Measurements from ENCODE around the gene ARID3B. TPM values are rescaled to one million over a fixed set of nuclear protein-coding genes. Genes with fewer than 3 reads are reported as not detected.

Gene ARID3B
- total RNA-seq, 1 experiment from 2014 or later = 8.1 TPM

DNA sequence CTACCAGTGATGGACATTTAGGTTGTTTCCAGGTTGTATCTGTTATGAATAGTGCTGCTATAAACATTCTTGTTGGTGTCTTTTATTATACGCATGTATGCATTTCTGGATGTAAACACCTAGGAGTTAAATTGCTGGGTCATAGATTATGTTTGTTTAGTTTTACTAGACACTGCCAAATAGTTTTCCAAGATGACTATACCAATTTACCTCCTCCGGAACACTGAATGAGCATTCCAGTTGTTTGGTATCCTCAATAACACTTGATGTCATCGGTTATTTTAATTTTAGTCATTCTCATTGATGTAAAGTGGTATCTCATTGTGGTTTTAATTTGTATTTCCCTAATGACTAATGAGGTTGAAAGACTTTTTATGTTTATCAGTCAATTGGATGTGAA lies 36.6 kb upstream of the ARID3B start:
- H3K9me2 ChIP-seq (ENCODE audit: insufficient read depth) = no peaks in the 10 kb centered on the region
- H3K9me3 ChIP-seq (ENCODE audit: control insufficient read depth in 1 of 2, insufficient read depth in 1 of 2, low read depth in 1 of 2, low read length in 2 of 2) = no peaks in the 10 kb centered on the region
- no peak overlapping the region for H2AFZ ChIP-seq (ENCODE audit: low read depth, low read length, poor library complexity, severe bottlenecking)
- RAD21 ChIA-PET (ENCODE audit: low non-redundant PET in 1 of 2, low total read pairs in 2 of 2, uncharacterized antibody in 2 of 2, unreplicated experiment in 2 of 2) = no interaction called here
- no TSS peak for BruUV-seq (replicated peaks)
- ATAC-seq = no peak
- no peak overlapping the region for H3K27ac ChIP-seq (ENCODE audit: low read depth, low read length)
- POLR2A ChIA-PET = no interaction called here
- no peak for TF ChIP-seq SP1 (IDR thresholded peaks at IDR 0.05; ENCODE audit: low read depth)
- no peak for TF ChIP-seq TCF7L2 (IDR thresholded peaks at IDR 0.05; ENCODE audit: borderline replicate concordance, extremely low read depth, insufficient read depth, insufficient read length)
- TF ChIP-seq CBX3 (IDR thresholded peaks at IDR 0.05; ENCODE audit: low read depth) = no peak
- TF ChIP-seq EZH2 (IDR thresholded peaks at IDR 0.05) = no peak
- no peak for TF ChIP-seq EZH2phosphoT487 (IDR thresholded peaks at IDR 0.05; ENCODE audit: borderline replicate concordance)
- TF ChIP-seq ZNF274 (IDR thresholded peaks at IDR 0.05; ENCODE audit: low read depth, low read length) = no peak
- TF ChIP-seq EGR1 (IDR thresholded peaks at IDR 0.05; ENCODE audit: low read depth) = no peak
- no peak for TF ChIP-seq RAD21 (IDR thresholded peaks at IDR 0.05; ENCODE audit: low read depth)
- TF ChIP-seq ZFX (IDR thresholded peaks at IDR 0.05) = no peak
- TF ChIP-seq, protein P1, sequence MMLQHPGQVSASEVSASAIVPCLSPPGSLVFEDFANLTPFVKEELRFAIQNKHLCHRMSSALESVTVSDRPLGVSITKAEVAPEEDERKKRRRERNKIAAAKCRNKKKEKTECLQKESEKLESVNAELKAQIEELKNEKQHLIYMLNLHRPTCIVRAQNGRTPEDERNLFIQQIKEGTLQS (IDR thresholded peaks at IDR 0.05) = no peak
- TF ChIP-seq, protein P2, sequence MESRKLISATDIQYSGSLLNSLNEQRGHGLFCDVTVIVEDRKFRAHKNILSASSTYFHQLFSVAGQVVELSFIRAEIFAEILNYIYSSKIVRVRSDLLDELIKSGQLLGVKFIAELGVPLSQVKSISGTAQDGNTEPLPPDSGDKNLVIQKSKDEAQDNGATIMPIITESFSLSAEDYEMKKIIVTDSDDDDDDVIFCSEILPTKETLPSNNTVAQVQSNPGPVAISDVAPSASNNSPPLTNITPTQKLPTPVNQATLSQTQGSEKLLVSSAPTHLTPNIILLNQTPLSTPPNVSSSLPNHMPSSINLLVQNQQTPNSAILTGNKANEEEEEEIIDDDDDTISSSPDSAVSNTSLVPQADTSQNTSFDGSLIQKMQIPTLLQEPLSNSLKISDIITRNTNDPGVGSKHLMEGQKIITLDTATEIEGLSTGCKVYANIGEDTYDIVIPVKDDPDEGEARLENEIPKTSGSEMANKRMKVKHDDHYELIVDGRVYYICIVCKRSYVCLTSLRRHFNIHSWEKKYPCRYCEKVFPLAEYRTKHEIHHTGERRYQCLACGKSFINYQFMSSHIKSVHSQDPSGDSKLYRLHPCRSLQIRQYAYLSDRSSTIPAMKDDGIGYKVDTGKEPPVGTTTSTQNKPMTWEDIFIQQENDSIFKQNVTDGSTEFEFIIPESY (IDR thresholded peaks at IDR 0.05; ENCODE audit: extremely low read depth, insufficient replicate concordance, low read length) = no peak
- no peak for TF ChIP-seq SRF (IDR thresholded peaks at IDR 0.05; ENCODE audit: low read depth)
- no peak for TF ChIP-seq JUND (IDR thresholded peaks at IDR 0.05)
- no peak for TF ChIP-seq SIN3A (IDR thresholded peaks at IDR 0.05; ENCODE audit: low read depth)
- TF ChIP-seq POLR2AphosphoS5 (IDR thresholded peaks at IDR 0.05; ENCODE audit: low read depth, low read length) = no peak
- TF ChIP-seq FOSL1 (IDR thresholded peaks at IDR 0.05; ENCODE audit: low read depth) = no peak
- H3K4me3 ChIP-seq (replicated peaks in 1 of 2; ENCODE audit: low read depth in 1 of 2, low read length in 2 of 2) = no peak overlapping the region
- no peaks in the 10 kb centered on the region for H4K20me1 ChIP-seq (ENCODE audit: insufficient read depth)
- intact Hi-C loops (cut with micrococcal nuclease) = no loop called here
- H3K27me3 ChIP-seq (ENCODE audit: insufficient read depth, low read length) = no peaks in the 10 kb centered on the region
- DNase-seq (ENCODE audit: low read depth, low spot score) = no peak
- CTCF ChIA-PET = no interaction called here
- H3K4me2 ChIP-seq (ENCODE audit: low read length) = no peak overlapping the region
- H3K79me2 ChIP-seq (ENCODE audit: insufficient read depth, low read length) = no peaks in the 10 kb centered on the region
- peaks cover 0 to 5% of the 10 kb centered on the region in 2 experiments; a peak in 1 of 4 replicates for H3K4me1 ChIP-seq (ENCODE audit: control insufficient read depth in 1 of 2, insufficient read depth in 2 of 2, low read length in 2 of 2)
- H3K9ac ChIP-seq (ENCODE audit: low read length) = no peak overlapping the region
- H3K36me3 ChIP-seq (ENCODE audit: control insufficient read depth in 1 of 2, insufficient read depth in 2 of 2, low read length in 2 of 2) = no peaks in the 10 kb centered on the region
